Right lobe of liver (tissue), 4 donors: ENCODE results near the gene CD79B.
"Not testable (repeated sequence)": the region's sequence is repeated elsewhere in the genome, so short reads cannot be mapped to it uniquely, and the experiment has no call there.

Experiments used
- CTCF ChIP-seq, 4 donors: fragments of 200-600 bp in 3 of 4; fragments of 450-650 bp in 1 of 4; IDR thresholded peaks; one replicate each; pipeline versions ENCODE4 v1.5.1 to v1.8.0; 2016 to 2022; ENCODE audit warnings: antibody characterized with exemption in 4 of 4, mild to moderate bottlenecking in 2 of 4
- POLR2A ChIP-seq: fragments of 450-650 bp; IDR thresholded peaks from one replicate; pipeline ENCODE4 v1.6.1; 2017; ENCODE audit warnings: antibody characterized with exemption, mild to moderate bottlenecking
- donor health status: DM: no; HTN: no; CAD: no.
- donor health status: DM: no; HTN: no; CAD: no.
- donor health status: DM: no; HTN: yes; CAD: no.

GRCh38 chr17:63889026-63889848, 42.9 kb downstream of the CD79B start:
- TF ChIP-seq CTCF (IDR thresholded peaks at IDR 0.05) = peak; percentile 27 to 46 (median 34)
- TF ChIP-seq POLR2A = not testable (repeated sequence)
